PFSK-1 (cell line): ENCODE data around the gene RASGRF2.

Experiments used
- FOXP2 ChIP-seq: optimal IDR thresholded peaks from 2 replicates; pipeline ENCODE3; 2011; ENCODE audit warnings: borderline replicate concordance, control low read depth, inconsistent platforms; ENCODE audit not compliant: insufficient read depth; ENCODE audit errors: extremely low read length, extremely low read depth
- POLR2AphosphoS5 ChIP-seq: IDR thresholded peaks from 2 replicates; pipeline ENCODE4 v1.6.1; 2012; ENCODE audit warnings: low read depth, mild to moderate bottlenecking, control low read depth, low read length, moderate library complexity
- SIN3A ChIP-seq: IDR thresholded peaks from 2 replicates; pipeline ENCODE4 v1.6.1; 2012; ENCODE audit warnings: mild to moderate bottlenecking, low read length, moderate library complexity, borderline replicate concordance; ENCODE audit not compliant: insufficient read depth
- TAF1 ChIP-seq: IDR thresholded peaks from 2 replicates; pipeline ENCODE4 v1.6.1; 2012; ENCODE audit warnings: low read length, control low read depth, borderline replicate concordance; ENCODE audit not compliant: insufficient read depth
- TF ChIP-seq, protein P1 (sequence below), 2 experiments: IDR thresholded peaks; 2 replicates each; pipeline versions ENCODE4 v1.6.1 to v1.8.0; 2011 to 2012; ENCODE audit warnings: low read depth in 2 of 2, low read length in 2 of 2, control low read depth in 1 of 2, inconsistent platforms in 1 of 2, mild to moderate bottlenecking in 1 of 2, moderate library complexity in 1 of 2; ENCODE audit not compliant: insufficient read depth in 1 of 2

Gene RASGRF2

DNA sequence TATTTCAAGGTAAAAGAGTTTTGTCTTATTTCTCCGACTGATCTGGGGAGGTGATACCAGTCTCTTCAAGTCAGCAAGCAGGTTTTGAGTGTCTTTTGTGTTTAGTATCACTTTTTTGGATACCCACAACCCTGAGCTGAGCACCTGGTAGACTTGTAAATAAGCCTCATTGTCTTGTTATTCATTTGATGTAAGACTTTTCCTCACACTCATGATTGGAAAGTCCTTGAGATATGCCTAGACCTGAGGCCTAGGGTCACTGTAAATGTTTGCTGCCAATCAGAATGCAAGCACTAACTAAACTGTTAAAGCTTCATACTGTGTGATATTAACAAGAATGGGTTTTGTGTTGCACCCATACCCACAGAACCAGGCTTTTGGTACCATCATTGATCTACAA, 172.2 kb downstream of the RASGRF2 start:
- no peak for TF ChIP-seq SIN3A
- TF ChIP-seq TAF1, result no peak
- TF ChIP-seq FOXP2, result no peak
- TF ChIP-seq, protein P1, sequence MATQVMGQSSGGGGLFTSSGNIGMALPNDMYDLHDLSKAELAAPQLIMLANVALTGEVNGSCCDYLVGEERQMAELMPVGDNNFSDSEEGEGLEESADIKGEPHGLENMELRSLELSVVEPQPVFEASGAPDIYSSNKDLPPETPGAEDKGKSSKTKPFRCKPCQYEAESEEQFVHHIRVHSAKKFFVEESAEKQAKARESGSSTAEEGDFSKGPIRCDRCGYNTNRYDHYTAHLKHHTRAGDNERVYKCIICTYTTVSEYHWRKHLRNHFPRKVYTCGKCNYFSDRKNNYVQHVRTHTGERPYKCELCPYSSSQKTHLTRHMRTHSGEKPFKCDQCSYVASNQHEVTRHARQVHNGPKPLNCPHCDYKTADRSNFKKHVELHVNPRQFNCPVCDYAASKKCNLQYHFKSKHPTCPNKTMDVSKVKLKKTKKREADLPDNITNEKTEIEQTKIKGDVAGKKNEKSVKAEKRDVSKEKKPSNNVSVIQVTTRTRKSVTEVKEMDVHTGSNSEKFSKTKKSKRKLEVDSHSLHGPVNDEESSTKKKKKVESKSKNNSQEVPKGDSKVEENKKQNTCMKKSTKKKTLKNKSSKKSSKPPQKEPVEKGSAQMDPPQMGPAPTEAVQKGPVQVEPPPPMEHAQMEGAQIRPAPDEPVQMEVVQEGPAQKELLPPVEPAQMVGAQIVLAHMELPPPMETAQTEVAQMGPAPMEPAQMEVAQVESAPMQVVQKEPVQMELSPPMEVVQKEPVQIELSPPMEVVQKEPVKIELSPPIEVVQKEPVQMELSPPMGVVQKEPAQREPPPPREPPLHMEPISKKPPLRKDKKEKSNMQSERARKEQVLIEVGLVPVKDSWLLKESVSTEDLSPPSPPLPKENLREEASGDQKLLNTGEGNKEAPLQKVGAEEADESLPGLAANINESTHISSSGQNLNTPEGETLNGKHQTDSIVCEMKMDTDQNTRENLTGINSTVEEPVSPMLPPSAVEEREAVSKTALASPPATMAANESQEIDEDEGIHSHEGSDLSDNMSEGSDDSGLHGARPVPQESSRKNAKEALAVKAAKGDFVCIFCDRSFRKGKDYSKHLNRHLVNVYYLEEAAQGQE (IDR thresholded peaks at IDR 0.05; ENCODE audit: insufficient read depth in 1 of 2, low read depth in 2 of 2, low read length in 2 of 2), result no peak
- no peak for TF ChIP-seq POLR2AphosphoS5

DNA sequence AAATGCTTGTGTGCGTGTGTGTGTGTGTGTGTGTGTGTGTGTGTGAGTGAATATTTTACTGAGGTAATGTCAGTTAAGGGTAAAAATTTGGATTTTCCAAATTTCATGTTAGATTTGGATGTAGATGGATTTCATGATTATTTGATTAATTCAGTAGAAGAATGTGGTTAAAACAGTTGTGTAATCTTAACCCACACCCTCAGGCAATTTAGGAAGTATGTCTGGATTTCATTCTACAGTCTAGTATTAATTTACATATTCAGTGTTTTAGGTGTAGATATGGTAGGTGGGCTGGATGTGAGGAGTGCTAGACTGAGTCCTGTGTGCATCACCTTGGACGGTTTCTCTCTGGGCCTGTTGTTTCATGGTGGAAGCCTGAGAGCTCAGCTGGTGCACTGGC, 173.9 kb downstream of the RASGRF2 start:
- TF ChIP-seq, protein P1 (IDR thresholded peaks at IDR 0.05; ENCODE audit: insufficient read depth in 1 of 2, low read depth in 2 of 2, low read length in 2 of 2), result no peak
- TF ChIP-seq TAF1, result no peak
- no peak for TF ChIP-seq POLR2AphosphoS5
- no peak for TF ChIP-seq SIN3A
- TF ChIP-seq FOXP2, result no peak

DNA sequence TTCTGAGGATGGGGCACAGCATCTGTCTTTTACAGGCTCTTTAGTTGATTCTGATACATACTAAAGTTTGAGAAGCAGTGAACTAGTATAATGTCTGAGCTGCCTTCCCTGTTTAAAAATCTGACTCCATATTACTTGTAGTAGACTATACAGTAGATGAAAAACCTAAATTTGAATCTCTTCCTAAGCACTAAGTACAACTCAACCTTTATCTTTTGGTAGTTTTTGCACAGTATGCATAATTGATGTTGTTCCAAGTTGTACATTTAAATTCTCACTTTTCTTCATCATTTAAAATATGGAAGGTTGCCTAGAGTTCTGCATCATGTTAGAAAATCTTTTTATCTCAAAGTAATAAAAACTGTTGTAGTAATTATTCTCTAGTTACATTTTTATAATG, 174.4 kb downstream of the RASGRF2 start:
- TF ChIP-seq TAF1, result no peak
- TF ChIP-seq POLR2AphosphoS5, result no peak
- no peak for TF ChIP-seq FOXP2
- TF ChIP-seq SIN3A, result no peak
- TF ChIP-seq, protein P1 (IDR thresholded peaks at IDR 0.05; ENCODE audit: insufficient read depth in 1 of 2, low read depth in 2 of 2, low read length in 2 of 2), result no peak

DNA sequence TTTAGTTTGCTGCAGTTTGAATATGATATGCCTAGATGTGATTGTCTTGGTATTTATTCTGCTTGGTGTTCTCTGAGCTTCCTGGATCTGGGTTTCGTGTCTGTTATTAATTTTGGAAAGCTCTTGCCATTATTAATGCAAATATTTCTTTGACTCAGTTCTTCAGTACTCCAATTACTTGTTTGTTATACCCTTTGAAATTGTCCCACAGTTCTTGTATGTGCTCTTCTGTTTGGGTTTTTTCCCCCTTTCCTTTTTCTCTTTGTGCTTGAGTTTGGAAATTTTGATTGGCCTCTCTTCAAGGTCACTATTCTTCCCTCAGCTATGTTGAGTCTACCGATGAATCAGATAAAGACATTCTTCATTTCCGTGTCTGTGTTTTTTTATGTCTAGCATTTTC, 176.4 kb downstream of the RASGRF2 start:
- no peak for TF ChIP-seq FOXP2
- no peak for TF ChIP-seq TAF1
- TF ChIP-seq SIN3A, result no peak
- TF ChIP-seq, protein P1 (IDR thresholded peaks at IDR 0.05; ENCODE audit: insufficient read depth in 1 of 2, low read depth in 2 of 2, low read length in 2 of 2), result no peak
- no peak for TF ChIP-seq POLR2AphosphoS5

DNA sequence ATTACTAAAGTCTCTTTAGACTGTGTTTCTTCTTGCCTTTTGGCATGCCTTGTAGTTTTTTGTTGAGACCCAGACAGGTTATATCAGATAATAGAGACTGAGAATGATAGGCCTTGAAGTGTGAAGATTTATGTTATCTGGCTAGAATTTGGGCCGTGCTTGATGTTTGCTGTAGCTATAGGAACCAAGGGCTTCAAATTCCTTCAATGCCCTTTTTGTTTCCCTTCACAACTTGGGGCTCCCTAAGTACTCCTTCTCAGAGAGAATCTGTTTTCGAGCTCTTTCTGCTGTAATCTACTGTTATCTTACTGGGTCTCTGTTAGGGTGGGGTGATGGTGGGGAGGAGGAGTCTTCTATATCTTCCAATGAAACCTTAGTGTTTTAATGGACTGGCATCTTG, 177.7 kb downstream of the RASGRF2 start:
- no peak for TF ChIP-seq TAF1
- no peak for TF ChIP-seq POLR2AphosphoS5
- TF ChIP-seq FOXP2, result no peak
- TF ChIP-seq, protein P1 (IDR thresholded peaks at IDR 0.05; ENCODE audit: insufficient read depth in 1 of 2, low read depth in 2 of 2, low read length in 2 of 2), result no peak
